ENCODE data around the gene SEMA7A.

The SEMA7A gene

GRCh38 chr15:74415966-74416916, 17.5 kb downstream of the SEMA7A start:
- DNase-seq = no peak

DNA sequence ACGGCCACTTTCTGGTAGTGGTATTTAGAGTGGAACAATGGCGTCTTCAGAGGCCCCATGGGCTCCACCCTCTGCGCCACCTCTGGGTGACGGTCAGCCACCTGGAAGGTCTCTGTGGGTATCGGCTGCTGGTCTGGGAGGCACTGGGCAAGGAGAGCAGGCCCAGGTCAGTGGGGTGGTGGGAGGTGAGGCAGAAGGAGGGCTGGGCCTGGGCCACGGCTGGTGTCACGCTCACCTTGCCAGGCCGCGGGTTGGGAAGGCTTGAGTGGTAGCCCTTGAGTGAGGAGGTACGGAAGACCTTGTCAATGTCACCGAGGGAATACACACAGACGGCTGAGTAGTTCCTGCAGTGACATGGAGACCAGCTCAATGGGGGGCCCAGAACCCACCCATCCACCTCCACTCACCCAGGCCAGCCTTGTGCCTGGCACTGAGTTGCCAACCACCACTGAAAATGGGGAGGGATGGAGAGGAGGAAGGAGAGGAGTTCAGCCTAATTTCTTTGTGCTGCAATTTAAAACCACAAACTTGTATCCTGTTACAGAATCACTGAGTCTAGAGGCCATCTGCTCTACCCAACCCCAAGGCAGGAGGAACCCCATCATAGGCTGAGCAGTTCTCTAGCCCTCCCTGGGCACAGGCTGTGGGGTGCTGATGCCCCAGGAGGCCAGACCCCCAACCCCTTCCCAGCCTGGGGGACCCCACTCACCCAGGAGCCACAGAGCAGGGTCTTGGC, 19.0 kb downstream of the SEMA7A start:
- DNase-seq = no peak

DNA sequence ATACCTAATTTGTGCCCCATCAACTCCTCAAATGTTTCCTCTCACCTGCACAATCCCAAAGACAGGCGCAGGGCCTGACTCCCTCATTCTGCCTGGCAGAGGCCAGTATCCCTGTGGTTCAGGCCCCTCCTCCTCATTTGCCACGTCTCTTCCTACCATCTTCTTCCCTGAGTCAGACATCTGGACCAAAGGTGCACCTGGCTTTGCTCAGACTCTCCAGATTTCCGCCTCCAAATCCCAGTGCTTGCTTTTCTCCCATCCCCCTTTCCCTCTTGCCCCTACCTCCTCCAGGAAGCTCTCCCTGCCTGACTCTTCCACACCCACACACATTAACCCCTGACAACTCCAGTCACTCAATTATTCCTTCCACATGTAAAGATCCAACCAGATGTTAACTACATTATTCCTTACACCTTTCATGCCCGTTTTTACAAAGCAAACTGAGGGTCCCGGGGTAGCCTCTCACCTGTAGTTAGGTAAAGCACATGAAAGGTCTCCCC, 19.6 kb downstream of the SEMA7A start:
- DNase-seq = no peak

DNA sequence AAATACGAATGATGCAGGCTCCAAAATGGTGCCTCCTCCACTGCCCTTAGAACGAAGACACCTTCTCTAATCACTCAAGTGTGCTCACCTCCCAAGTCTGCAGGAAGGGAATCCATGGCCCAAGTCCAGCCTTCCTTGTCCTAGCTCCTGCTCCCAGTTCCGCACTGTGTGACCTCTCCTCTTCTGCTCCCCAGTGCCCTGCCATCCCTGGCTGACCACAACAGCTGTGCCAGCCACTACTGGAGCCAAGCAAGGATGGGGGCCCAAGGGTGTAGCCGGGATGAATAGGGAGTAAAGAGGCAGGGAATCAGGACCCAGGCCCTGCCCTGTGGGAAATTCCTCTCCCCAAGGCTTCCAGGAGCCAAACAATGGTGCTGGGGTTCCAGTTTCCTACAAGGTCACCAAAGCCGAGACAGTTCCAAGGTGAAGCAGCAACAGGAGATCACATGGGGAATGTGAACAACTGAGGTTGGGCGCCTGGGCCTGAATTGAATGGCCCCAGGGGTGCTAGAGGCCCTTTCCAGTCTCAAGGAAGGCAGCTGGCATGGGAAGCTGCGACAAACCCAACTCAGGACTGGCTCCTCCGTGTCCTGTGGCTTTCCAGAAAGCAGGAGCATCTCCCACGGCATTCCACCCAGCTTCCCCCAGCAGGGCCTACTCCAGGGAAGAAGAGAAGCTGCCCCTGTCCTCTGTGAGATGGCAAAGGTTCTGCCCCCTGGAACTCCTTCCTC, 20.2 kb downstream of the SEMA7A start:
- no peak for DNase-seq

DNA sequence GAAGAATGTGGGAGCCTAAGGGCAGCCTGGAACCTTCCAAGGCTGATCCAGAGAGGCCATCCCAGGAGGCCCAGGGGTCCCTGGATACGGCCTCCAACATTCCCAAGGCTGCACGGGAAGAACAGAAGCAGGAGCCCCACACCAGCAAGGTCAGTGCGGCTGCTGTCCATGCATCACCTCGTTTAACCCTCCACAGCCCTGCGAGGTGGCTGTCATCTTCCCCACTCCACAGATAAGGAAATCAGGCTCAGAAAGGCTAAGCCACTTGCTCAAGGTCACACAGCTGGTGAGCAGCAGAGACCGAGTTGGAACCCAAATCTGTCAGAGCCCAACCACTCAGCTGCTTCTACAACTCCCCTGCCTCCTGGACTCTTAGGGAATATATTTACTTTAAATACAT, 21.6 kb downstream of the SEMA7A start:
- DNase-seq = no peak

- no peak for DNase-seq
Measured at GRCh38 chr15:74411686-74412085, 22.1 kb downstream of the SEMA7A start.

GRCh38 chr15:74410502-74410901, 23.3 kb downstream of the SEMA7A start:
- DNase-seq = no peak

DNA sequence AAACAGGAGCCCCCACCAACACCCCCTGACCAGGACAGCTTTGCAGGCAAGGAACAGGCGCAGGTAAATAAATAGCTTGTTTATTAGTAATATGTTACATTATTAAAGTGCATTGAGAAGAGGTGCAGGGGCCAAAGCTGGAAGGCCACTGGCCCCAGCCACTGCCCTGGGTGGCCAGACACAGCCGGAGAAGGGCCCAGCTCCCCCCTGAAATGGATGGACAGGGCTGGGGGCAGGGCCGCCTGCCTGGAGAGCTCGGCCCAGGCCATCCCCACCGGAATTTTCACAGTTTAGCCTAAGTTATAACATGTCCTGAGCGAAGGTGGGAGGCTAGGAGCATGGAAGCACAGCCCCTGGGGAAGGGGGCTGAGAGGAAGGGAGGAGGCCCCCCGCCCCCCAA, 24.5 kb downstream of the SEMA7A start:
- no peak for DNase-seq

DNA sequence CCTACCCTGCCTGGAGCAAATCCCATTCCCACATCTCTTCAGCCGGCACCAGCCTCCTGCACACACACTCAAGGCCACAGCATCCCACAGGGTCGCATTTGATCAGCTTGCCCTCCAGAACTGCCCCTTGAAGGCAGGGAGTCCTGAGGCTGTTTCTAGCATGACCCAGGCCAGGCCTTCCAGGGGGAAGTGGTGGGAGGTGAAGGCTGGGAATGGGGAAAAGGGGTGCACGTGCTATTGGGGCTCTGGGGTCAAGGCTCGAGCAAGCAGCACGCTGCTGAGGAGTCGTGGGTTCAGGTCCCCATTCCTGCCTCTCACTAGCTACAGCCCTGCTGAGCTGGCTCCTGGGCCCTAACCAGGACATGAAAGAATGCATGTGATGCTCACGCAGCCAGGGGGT, 24.9 kb downstream of the SEMA7A start:
- DNase-seq = no peak

- DNase-seq = no peak
Measured at GRCh38 chr15:74408385-74408784, 25.4 kb downstream of the SEMA7A start.

DNA sequence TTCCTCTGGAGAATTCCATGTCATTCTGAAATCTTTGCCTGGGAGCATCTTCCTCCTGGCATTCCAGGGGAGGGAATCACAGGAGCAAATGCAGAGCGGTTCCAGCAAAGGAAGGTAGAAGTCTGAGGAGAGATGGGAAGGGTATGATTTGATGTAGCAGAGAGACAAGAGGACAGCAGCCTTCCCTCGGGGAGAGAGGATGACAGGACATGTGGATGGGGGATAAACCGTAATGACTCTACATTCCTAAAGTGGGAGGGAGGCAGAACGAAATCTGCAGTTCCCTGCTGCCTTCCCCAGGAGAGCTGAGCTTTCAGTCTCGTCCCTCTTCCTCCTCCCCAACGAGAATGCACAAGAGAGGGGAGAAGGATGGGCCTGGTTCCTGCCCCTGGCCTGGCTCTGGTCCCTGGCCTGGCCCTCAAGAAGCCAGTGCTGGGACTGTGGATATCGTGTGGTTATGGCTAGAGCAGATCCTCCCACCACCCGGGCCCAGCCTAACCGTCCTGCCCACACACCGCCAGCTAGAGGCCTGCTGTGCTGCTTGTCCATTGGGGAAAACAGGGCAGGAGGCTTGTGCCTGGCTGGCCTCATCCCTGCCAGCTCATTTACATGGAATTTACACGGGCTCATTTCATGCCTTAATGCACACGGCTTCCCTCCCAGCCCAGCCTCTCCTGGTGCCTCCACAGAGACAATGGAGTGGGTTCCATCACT, 26.6 kb downstream of the SEMA7A start:
- no peak for DNase-seq

DNA sequence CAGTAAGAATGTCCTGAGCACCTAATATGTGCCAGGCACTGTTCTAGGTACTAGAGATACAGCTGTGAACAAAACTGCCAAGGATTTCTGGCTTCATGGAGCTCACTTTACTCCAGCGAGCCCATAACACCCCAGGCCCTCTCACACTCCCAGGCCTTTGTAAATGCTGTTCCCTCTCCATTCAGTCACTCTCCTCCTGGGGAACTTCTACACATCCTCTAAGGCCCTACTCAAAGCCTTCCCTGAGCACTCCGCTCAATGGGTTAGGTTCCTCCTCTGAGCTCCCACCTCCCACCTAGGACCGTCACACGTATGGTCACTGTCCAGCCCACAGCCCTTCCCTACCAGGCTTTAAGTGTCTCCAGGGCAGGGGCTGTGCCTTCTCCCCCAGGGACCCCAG, 27.2 kb downstream of the SEMA7A start:
- DNase-seq = no peak

GRCh38 chr15:74405823-74406222, 27.9 kb downstream of the SEMA7A start:
- DNase-seq = no peak

DNA sequence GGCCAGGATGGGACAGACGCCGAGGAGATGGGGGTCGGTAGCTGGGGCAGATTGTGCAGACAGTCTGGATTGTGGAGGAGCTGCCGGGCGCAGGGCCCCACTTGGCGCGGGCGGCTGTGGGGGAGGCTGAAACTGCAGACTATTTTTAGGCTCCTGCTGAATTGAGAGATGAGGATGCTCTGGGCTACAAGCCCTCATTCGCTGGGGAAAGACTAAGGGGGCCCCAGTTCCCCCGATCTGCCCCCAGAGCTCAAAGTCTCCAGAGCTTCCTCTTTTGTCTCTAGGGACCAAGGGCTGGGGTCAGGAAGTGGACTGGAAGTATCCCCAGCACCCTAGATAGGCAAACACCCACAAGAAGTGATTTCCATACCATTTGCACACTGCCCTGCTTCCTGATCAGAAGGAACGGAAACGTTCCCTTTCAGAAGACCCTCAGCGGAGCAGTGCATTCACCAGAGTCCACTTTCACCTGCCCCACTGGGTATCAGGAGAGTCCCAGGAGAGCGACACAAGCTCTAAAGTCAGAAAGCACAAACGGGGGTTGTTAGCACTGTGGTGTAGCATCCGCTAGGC, 29.7 kb downstream of the SEMA7A start:
- no peak for DNase-seq

DNA sequence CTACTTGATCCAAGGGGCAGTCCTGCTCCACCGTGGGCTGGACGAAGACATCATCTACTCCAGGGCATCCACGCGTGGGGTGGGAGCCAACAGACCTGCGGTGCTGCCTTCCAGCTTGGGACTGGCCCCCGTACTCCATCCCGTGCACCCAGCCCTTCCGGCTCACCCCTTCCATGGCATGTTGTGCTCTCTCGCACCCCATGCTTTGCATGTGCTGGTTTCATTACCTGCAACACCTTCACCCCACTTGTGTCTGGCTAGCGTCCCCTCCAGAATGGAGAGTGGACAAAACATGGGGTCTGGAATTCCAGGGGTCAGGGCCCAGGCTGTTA, 30.2 kb downstream of the SEMA7A start:
- DNase-seq = no peak

DNA sequence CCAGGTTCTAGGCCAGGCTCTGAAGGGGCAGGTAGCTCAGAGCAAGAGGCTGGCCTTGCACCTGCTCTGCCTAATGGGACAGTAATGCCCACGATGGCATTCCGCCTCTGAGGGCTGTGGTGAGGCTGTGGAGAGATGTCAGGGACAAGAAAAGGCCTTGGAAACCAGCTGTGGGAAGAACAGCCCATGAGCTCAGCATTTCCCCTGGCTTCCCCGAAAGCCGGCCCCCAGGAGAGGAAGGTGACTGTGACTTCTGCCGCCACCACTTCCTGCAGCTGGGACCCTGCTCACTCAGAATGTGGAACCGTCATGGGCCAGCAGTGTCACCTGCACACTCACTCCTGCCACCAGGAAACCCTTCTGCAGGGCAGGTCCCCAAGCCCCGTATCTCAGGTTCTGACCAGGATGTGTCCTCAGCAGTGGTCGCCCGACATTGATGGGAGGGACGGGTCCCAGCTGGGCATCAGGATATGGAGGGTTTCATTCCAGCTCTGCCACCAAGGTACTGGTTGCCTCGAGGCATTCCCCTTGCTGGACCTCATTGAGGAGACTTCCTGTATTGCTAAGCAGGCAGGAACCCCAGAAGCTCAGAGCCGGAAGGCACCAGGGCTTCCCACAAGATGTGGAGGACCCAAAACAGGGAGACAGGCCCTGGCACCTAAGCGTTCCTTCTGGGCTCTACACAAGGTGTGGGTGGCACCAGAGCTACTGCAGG, 30.7 kb downstream of the SEMA7A start:
- DNase-seq = peak; percentile 56

DNA sequence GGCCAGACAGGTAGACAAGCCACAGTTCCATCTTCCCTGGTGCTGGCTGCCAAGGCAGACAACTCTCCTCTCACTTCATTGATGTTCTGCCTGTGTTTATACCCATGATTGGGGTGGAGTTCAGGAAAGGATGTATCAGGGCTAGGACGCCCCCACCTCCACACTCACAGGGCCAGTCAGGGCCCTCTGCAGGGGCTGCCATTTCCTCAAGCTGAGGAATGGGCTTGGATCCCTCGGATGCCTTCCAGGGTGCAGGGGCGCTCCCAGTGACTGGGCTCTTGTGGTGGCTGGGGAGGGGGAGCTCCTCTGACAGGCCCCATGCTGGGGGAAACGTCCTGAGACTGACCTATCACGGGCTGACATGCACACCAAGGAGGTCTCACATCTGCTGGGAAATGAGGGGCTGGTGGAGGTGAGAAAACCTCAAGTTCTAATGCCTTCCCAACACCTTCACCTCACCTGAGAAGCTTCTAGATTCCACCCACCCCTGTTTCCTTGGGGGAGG, 31.4 kb downstream of the SEMA7A start:
- DNase-seq = peak; percentile 27

- DNase-seq = no peak
Measured at GRCh38 chr15:74400915-74401757, 32.6 kb downstream of the SEMA7A start.

GRCh38 chr15:74400313-74400860, 33.4 kb downstream of the SEMA7A start:
- DNase-seq = no peak
